Pulmonary artery endothelial cell (primary cell): Measurements from ENCODE around the gene SBF1. TPM values are rescaled to one million over a fixed set of nuclear protein-coding genes. Genes with fewer than 3 reads are reported as not detected.

Experiments used
- DNase-seq: peaks from one replicate; pipeline ENCODE4 v3.0.0-alpha.2; 2011; ENCODE audit warnings: low read depth, low spot score
- total RNA-seq: library from RNA; depleted of rRNA; stranded (reverse); fragments of >200 nt; gene quantifications from 2 replicates; pipeline ENCODE4 v1.2.3, GENCODE V29; 2014

SBF1 gene
- total RNA-seq, 1 donor from 2014 or later = 42.0 TPM

- no peak for DNase-seq
Measured at GRCh38 chr22:50446708-50447575, 27.9 kb downstream of the SBF1 start.

- DNase-seq = no peak
Measured at GRCh38 chr22:50445880-50446707, 28.7 kb downstream of the SBF1 start.

- no peak for DNase-seq
Measured at GRCh38 chr22:50445071-50445879, 29.6 kb downstream of the SBF1 start.

GRCh38 chr22:50444663-50445062, 30.2 kb downstream of the SBF1 start:
- peak; percentile 22 for DNase-seq

GRCh38 chr22:50443801-50444625, 30.8 kb downstream of the SBF1 start:
- no peak for DNase-seq

- no peak for DNase-seq
Measured at GRCh38 chr22:50443197-50443596, 31.6 kb downstream of the SBF1 start.

GRCh38 chr22:50441428-50441993, 33.3 kb downstream of the SBF1 start:
- no peak for DNase-seq

- no peak for DNase-seq
Measured at GRCh38 chr22:50440544-50441249, 34.1 kb downstream of the SBF1 start.

GRCh38 chr22:50439871-50440331, 34.9 kb downstream of the SBF1 start:
- DNase-seq = no peak

GRCh38 chr22:50439314-50439870, 35.4 kb downstream of the SBF1 start:
- no peak for DNase-seq

GRCh38 chr22:50438305-50439275, 36.2 kb downstream of the SBF1 start:
- no peak for DNase-seq

GRCh38 chr22:50437511-50438304, 37.1 kb downstream of the SBF1 start:
- no peak for DNase-seq

GRCh38 chr22:50436841-50437341, 37.9 kb downstream of the SBF1 start:
- DNase-seq = no peak

- no peak for DNase-seq
Measured at GRCh38 chr22:50436015-50436830, 38.6 kb downstream of the SBF1 start.

GRCh38 chr22:50435291-50436014, 39.4 kb downstream of the SBF1 start:
- no peak for DNase-seq

- DNase-seq = no peak
Measured at GRCh38 chr22:50434849-50435248, 40.0 kb downstream of the SBF1 start.
